ENCODE data around the gene PCSK6. TPM values are rescaled to one million over a fixed set of nuclear protein-coding genes. Genes with fewer than 3 reads are reported as not detected.

Gene PCSK6
- total RNA-seq, 2 experiments from 2014 or later = 2.7 to 3.0 TPM

DNA sequence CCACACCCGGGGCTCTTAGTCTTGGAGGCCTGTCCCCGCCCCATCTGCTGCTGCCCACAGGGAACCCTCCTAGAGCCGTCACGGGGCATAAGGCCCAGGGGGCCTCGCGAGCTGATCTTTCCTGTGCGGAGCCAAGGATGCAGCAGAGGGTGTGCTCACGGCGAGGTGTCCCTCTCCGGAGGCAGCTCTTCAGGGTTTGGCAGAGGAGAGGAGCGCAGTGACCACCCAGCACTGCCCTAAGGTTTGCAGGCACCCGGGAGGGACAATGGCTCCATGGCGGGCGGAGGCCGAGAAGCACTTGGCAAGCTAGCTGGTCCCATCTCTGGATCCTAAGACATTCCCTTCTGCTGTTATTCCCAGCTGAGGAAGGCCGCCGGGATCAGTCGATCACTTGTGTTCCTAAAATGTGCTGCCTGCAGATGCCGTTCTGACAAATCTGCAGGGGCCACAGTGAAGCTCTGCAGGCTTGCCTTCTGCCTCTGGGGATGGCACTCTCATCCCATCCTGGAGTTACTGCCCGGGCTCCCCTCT, 47.4 kb upstream of the PCSK6 start:
- Mint-ChIP-seq H3K27ac (no peak overlapping the region), H3K4me1 (ENCODE audit: low read depth) (no peaks in the 10 kb centered on the region), H3K4me3 (no peak overlapping the region), H3K27me3 (no peaks in the 10 kb centered on the region), H3K9me3 (peaks cover 1% of the 10 kb centered on the region), H3K36me3 (ENCODE audit: low read depth) (no peaks in the 10 kb centered on the region)
- DNase-seq (no peak), ATAC-seq (no peak)
- POLR2A ChIA-PET = no interaction called here
- intact Hi-C loops (cut with micrococcal nuclease) = no loop called here
- CTCF ChIA-PET = interaction anchor here (0.7 to 0.8 kb wide), 2 partner anchors 35 to 75 kb away, joined by 3 read pairs; no protein-coding TSS in a partner anchor
- TF ChIP-seq, protein P1, sequence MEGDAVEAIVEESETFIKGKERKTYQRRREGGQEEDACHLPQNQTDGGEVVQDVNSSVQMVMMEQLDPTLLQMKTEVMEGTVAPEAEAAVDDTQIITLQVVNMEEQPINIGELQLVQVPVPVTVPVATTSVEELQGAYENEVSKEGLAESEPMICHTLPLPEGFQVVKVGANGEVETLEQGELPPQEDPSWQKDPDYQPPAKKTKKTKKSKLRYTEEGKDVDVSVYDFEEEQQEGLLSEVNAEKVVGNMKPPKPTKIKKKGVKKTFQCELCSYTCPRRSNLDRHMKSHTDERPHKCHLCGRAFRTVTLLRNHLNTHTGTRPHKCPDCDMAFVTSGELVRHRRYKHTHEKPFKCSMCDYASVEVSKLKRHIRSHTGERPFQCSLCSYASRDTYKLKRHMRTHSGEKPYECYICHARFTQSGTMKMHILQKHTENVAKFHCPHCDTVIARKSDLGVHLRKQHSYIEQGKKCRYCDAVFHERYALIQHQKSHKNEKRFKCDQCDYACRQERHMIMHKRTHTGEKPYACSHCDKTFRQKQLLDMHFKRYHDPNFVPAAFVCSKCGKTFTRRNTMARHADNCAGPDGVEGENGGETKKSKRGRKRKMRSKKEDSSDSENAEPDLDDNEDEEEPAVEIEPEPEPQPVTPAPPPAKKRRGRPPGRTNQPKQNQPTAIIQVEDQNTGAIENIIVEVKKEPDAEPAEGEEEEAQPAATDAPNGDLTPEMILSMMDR (IDR thresholded peaks at IDR 0.05) = no peak

DNA sequence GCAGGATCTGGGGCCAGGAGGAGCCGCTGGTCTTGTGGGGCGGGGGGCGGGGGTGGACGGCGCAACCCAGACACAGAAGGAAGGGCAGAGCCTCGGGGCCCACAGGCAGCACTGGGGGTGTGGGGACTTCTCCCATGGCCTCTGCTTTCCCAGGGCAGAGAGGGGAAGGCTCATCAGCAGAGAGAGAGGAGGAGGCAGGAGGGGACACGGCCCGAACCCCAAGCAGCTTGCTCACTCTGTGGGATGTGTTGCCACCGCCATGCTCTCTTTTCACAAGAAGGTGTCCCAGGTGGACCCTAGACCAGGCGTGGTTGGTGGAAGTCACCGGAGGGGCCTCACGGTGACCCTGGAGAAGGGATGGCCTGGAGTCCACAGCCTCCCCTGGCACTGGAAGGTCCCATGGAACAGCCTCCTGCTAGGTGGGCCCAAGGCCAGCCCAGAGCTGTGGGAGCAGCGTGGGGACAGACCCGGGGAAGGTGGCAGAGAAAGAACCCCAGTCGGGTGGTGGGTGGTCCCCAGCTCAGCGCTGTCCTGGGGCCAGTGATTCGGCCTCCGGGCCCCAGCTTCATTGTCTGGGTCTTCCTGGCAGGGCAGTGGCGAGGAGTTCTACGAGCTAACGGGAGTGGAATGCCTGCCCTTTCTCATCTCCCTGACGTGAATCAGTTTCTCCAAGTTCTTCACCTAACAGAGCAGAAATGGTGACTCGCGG, 46.8 kb upstream of the PCSK6 start:
- TF ChIP-seq, protein P1 (IDR thresholded peaks at IDR 0.05) = no peak
- ATAC-seq = no peak

DNA sequence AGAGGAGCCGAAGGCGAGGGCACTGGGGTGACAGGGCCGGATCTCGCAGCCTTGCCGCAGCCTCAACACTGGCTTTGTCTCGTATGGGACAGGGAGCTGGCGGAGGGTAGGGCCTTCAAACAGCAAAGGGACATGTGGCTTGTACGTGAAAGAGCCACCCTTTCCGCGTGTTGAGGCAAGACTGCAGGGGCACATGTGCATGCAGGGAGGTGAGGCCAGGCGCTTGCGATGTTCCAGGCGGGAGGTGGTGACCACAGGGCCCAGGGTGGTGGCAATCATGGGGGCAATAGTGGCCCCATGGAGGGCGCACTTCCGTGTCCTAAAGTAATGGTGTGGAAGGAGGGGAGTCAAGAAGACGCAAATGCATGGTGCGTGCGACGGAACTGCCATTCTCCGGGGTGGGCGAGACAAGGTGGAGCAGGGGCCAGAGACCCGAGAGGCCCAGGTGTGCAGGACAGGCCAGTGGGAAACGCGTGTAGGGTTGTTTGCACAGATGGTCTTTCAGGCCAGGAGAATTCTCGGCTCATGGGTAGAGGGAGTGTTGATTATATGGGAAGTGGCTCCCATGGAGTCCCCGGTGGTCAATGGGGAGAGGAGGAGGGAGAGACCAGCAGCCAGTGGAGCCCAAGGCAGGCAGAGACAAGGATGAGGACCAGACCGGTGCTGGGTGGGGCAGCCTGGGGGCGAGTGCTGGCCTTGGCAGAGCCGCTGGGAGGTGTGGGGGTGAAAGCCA, 45.8 kb upstream of the PCSK6 start:
- Mint-ChIP-seq H3K9me3 (peaks cover 1% of the 10 kb centered on the region), H3K4me3 (no peak overlapping the region), H3K27ac (no peak overlapping the region), H3K4me1 (ENCODE audit: low read depth) (no peaks in the 10 kb centered on the region), H3K36me3 (ENCODE audit: low read depth) (no peaks in the 10 kb centered on the region), H3K27me3 (no peaks in the 10 kb centered on the region)
- no peak for ATAC-seq
- POLR2A ChIA-PET = no interaction called here
- no peak for DNase-seq
- intact Hi-C loops (cut with micrococcal nuclease) = no loop called here
- TF ChIP-seq, protein P1 (IDR thresholded peaks at IDR 0.05) = no peak
- CTCF ChIA-PET = no interaction called here

More for the DNA sequence above, 46.8 kb upstream of the PCSK6 start:
- intact Hi-C loops (cut with micrococcal nuclease) = no loop called here
- H3K9me3 Mint-ChIP-seq = peaks cover 1% of the 10 kb centered on the region
- no peak for DNase-seq
- no peaks in the 10 kb centered on the region for H3K27me3 Mint-ChIP-seq
- CTCF ChIA-PET = interaction anchor here (0.8 kb wide), 1 partner anchor 35 kb away, joined by 3 read pairs; no protein-coding TSS in a partner anchor
- H3K27ac Mint-ChIP-seq = no peak overlapping the region
- no peak overlapping the region for H3K4me3 Mint-ChIP-seq
- POLR2A ChIA-PET = no interaction called here
- H3K4me1 Mint-ChIP-seq (ENCODE audit: low read depth) = no peaks in the 10 kb centered on the region
- no peaks in the 10 kb centered on the region for H3K36me3 Mint-ChIP-seq (ENCODE audit: low read depth)

DNA sequence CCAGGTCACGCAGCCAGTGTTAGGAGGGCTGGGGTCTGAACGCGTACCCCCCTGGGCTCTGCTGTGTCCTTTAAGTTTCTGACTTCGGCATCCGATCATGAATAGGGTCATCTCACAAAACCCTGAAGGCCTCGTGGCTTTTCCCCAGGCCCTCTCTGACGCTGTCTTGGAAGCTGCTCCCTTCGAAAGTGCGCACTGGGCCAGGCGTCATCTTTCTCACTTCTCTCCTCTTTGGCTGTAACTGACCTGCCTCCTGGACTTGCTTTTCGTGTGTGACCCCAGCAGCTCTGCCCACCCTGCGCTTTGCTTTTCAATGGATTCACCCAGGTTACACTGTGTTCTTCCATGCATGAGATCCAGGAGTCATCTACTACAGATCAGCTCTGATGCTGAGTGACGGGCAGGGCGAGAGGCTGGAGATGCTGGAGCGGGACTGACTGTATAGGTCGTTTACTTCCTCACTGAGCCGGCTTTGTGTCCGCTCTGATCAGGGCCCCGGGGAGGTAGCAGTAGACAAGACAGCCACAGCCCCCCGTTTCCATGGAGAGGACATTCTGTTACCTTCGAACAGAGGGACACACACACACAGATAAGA, 45.0 kb upstream of the PCSK6 start:
- CTCF ChIA-PET = no interaction called here
- TF ChIP-seq, protein P1 (IDR thresholded peaks at IDR 0.05) = no peak
- no peak overlapping the region for H3K4me3 Mint-ChIP-seq

More for the DNA sequence above, 45.0 kb upstream of the PCSK6 start:
- DNase-seq (no peak), ATAC-seq (no peak)
- no peaks in the 10 kb centered on the region for H3K27me3 Mint-ChIP-seq
- no peaks in the 10 kb centered on the region for H3K4me1 Mint-ChIP-seq (ENCODE audit: low read depth)
- intact Hi-C loops (cut with micrococcal nuclease) = no loop called here
- no peak overlapping the region for H3K27ac Mint-ChIP-seq
- H3K9me3 Mint-ChIP-seq = peaks cover 1% of the 10 kb centered on the region
- H3K36me3 Mint-ChIP-seq (ENCODE audit: low read depth) = no peaks in the 10 kb centered on the region
- POLR2A ChIA-PET = no interaction called here
